Measurements from ENCODE around the gene ID4.
A peak's percentile ranks its signal among the peaks of the same experiment; 100 is the strongest.

Gene ID4, protein sequence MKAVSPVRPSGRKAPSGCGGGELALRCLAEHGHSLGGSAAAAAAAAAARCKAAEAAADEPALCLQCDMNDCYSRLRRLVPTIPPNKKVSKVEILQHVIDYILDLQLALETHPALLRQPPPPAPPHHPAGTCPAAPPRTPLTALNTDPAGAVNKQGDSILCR

GRCh38 chr6:19836799-19837510 is at the start of gene ID4:
ID4 (plus strand) TSS chr6:19837370; CDS start chr6:19837755, 385 bp downstream.
- peak within 1 kb of the TSS; percentile 65 for H3K4me3 ChIP-seq (ENCODE audit: low read depth, low read length)
- TF ChIP-seq, protein P1, sequence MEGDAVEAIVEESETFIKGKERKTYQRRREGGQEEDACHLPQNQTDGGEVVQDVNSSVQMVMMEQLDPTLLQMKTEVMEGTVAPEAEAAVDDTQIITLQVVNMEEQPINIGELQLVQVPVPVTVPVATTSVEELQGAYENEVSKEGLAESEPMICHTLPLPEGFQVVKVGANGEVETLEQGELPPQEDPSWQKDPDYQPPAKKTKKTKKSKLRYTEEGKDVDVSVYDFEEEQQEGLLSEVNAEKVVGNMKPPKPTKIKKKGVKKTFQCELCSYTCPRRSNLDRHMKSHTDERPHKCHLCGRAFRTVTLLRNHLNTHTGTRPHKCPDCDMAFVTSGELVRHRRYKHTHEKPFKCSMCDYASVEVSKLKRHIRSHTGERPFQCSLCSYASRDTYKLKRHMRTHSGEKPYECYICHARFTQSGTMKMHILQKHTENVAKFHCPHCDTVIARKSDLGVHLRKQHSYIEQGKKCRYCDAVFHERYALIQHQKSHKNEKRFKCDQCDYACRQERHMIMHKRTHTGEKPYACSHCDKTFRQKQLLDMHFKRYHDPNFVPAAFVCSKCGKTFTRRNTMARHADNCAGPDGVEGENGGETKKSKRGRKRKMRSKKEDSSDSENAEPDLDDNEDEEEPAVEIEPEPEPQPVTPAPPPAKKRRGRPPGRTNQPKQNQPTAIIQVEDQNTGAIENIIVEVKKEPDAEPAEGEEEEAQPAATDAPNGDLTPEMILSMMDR (IDR thresholded peaks at IDR 0.05; ENCODE audit: low read depth, low read length): no peak

- TF ChIP-seq, protein P1 (IDR thresholded peaks at IDR 0.05; ENCODE audit: low read depth, low read length): no peak
- no peak overlapping the region for H3K4me3 ChIP-seq (ENCODE audit: low read depth, low read length)
Observed at GRCh38 chr6:19788686-19789085, 48.5 kb upstream of the ID4 start.

DNA sequence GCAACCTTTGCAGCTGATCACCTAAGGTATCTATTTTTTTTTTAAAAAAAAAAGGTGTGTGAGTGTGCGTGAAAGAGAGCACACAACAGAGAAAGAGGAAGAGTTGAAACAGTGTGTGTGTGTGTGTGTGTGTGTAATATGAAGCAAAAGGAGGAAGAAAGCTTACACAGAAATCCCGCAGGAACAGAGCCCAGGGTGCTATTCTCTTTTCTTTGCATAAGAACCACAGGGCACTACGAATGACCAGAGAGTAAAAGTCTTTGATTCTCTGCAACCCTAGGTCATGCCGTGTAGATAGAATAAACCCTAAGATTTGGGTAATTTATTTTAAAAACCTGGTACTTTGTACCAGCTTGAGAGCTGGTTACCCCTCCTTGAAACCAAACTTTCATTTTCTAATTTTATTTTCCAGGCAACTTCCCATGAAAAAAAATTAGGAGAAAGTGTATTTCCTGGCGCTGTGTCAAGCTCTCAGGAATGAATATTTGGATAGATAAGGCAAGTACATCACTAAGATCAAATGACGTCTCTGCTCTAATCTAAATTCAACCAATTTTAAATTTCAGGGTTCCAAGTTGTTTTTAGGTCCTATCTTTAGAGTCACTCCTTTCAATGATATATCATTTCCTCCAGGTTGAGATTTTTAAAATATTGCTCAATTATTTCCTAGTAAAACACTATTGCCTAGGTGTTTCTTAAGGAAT is 47.9 kb upstream of the ID4 start:
- no peak overlapping the region for H3K4me3 ChIP-seq (ENCODE audit: low read depth, low read length)
- TF ChIP-seq, protein P1 (IDR thresholded peaks at IDR 0.05; ENCODE audit: low read depth, low read length): no peak

DNA sequence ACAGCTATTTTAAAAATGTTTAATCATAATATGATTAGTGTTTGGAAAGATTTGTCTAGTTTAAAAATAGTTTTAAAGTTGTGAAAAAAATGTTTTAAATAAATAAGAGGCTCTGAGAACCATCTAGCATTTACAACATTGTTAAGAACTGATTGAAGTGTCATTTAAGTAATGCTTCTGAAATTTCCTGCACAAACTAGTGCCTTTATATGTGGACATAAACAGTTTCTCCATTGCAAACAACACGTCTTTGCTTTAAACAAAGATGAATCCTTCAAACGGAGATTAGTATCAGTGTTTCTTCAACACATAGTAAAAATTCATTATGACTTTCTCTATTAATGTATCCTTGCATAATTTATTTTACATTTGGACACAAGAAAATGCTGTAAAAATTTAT is 45.9 kb upstream of the ID4 start:
- TF ChIP-seq, protein P1 (IDR thresholded peaks at IDR 0.05; ENCODE audit: low read depth, low read length): no peak

GRCh38 chr6:19795211-19795610 is 42.0 kb upstream of the ID4 start:
- TF ChIP-seq, protein P1 (IDR thresholded peaks at IDR 0.05; ENCODE audit: low read depth, low read length): no peak
- no peak overlapping the region for H3K4me3 ChIP-seq (ENCODE audit: low read depth, low read length)

More for the DNA sequence above, 45.9 kb upstream of the ID4 start:
- H3K4me3 ChIP-seq (ENCODE audit: low read depth, low read length): no peak overlapping the region

DNA sequence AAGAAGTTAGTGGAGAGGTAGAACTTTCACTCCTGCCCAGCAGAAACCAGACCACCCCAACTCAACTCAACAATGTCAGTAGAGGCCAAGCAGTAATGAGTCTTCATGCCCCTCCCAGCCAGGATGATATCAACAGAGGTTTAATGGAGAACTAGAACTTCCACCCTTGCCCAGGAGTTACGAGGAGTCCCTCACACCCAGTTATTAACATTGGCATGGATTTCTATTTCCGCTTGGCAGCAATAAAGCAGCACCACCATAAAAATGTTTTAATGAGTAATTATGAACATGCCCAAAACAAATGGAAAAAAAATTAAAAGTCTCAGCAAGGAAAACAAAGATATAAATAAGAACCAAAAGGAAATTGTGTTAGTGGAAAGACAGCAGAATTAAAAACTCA is 40.7 kb upstream of the ID4 start:
- TF ChIP-seq, protein P1 (IDR thresholded peaks at IDR 0.05; ENCODE audit: low read depth, low read length): no peak
- no peak overlapping the region for H3K4me3 ChIP-seq (ENCODE audit: low read depth, low read length)

- TF ChIP-seq, protein P1 (IDR thresholded peaks at IDR 0.05; ENCODE audit: low read depth, low read length): no peak
- H3K4me3 ChIP-seq (ENCODE audit: low read depth, low read length): no peak overlapping the region
Observed at GRCh38 chr6:19798362-19798761, 38.8 kb upstream of the ID4 start.
